Stimulated activated CD8-positive, alpha-beta memory T cell treated with anti-CD3 and anti-CD28 coated beads, Interleukin-7, amount 100 ng/mL, for 24 hours (primary cell): Measurements from ENCODE around the gene AFP.

Experiments
- DNase-seq: peaks from one replicate; pipeline ENCODE4 v3.0.0-alpha.2; 2020; ENCODE audit warnings: low read depth

The AFP gene

GRCh38 chr4:73460913-73461522 is 25.0 kb downstream of the AFP start:
- DNase-seq = no peak

- DNase-seq = no peak
Measured at GRCh38 chr4:73468170-73468569, 32.1 kb downstream of the AFP start.

- DNase-seq = no peak
Measured at GRCh38 chr4:73470728-73471127, 34.7 kb downstream of the AFP start.

GRCh38 chr4:73477176-73477575 is 41.2 kb downstream of the AFP start:
- DNase-seq = no peak

- no peak for DNase-seq
Measured at GRCh38 chr4:73479323-73479722, 43.3 kb downstream of the AFP start.

GRCh38 chr4:73481358-73481757 is 45.3 kb downstream of the AFP start, which contains the start of gene AFM:
Gene AFM, plus strand, starts transcription at chr4:73481745. Its CDS starts 31 bp downstream, at chr4:73481776.
- no peak for DNase-seq

- no peak for DNase-seq
Measured at GRCh38 chr4:73485085-73485484, 49.1 kb downstream of the AFP start.

GRCh38 chr4:73485596-73485995 is 49.6 kb downstream of the AFP start:
- no peak for DNase-seq

GRCh38 chr4:73486497-73486896 is 50.5 kb downstream of the AFP start:
- DNase-seq = no peak

- no peak for DNase-seq
Measured at GRCh38 chr4:73487233-73487632, 51.2 kb downstream of the AFP start.

GRCh38 chr4:73499996-73500765 is 64.2 kb downstream of the AFP start:
- DNase-seq = no peak

- DNase-seq = no peak
Measured at GRCh38 chr4:73501664-73502265, 65.7 kb downstream of the AFP start.

- DNase-seq = no peak
Measured at GRCh38 chr4:73505567-73505966, 69.5 kb downstream of the AFP start.
